ENCODE data around the gene MEGF11. TPM values are rescaled to one million over a fixed set of nuclear protein-coding genes. Genes with fewer than 3 reads are reported as not detected.
"Not testable (repeated sequence)": the region's sequence is repeated elsewhere in the genome, so short reads cannot be mapped to it uniquely, and the experiment has no call there.

Gene MEGF11
- total RNA-seq, 4 donors from 2014 or later = 2.4 to 8.5 (median 4.3) TPM

DNA sequence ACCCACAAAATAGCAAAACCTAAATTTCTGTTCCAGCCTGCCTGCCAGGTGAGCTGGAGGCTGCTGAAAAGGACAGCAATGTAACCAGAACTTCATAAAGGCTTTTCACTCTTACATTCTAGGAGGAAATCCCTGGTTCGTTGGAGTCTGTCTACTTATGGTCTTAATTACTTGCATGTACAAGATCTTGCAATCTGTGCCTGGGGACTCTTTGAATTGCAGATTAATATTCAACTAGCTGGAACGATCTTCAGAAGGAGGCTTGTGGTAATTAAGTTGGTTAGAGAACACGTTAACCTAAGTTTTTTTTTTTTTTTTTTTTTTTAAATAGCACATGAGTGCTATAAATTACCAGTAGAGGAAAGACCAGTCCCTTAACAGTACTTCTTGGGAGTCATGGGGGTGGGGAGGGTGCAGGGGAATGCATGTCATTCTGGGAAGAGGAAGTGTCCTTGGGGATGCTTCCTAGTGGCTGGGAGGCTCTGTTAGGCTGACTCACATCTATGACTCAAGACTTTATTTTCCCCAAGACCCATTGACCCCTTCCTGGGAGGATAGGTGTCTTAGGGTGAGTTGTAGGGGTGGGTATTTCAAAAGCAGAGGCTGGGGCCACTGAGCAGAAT is 244.5 kb downstream of the MEGF11 start:
- Histone ChIP-seq H3K4me1 (no peaks in the 10 kb centered on the region), H3K36me3 (no peaks in the 10 kb centered on the region), H3K27me3 (peaks cover 25% of the 10 kb centered on the region), H3K4me3 (no peak overlapping the region), H3K27ac (no peak overlapping the region), H3K9me3 (no peaks in the 10 kb centered on the region)
- DNase-seq (ENCODE audit: low spot score in 2 of 2) = no peak
- TF ChIP-seq POLR2AphosphoS5 (IDR thresholded peaks at IDR 0.05) (no peak), CTCF (IDR thresholded peaks at IDR 0.05) (no peak), POLR2A (IDR thresholded peaks at IDR 0.05) (no peak), EP300 (IDR thresholded peaks at IDR 0.05) (no peak)
- WGBS = 19% methylated on average over 3 of the region's 3 CpGs

DNA sequence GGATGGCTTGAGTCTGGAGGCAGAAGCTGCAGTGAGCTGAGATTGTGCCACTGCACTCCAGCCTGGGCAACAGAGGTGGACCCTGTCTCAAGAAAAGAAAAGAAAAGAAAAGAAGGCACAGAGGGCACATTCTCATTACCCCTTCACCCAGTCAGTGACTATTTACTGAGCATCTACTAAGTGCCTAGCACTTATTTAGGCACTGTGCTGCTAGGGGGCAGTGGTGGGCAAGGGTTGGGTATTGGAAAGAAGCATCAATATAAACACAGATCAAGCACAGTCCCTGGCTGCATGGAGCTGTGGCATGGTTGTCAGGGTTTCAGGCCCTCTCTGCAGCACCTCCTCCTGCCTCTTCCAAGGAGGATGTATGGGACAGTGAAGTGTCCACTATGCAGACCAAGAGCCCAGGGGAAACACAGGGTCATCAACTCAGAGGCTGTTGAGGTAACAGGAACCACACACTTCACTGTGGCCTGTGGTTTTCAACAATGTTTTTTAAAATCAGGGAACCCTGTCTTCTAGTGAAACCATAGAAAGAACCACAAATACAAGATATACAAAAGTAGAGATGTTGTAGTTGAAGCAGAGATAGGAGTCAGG is 245.8 kb downstream of the MEGF11 start:
- TF ChIP-seq EP300 (IDR thresholded peaks at IDR 0.05) = no peak
- TF ChIP-seq POLR2AphosphoS5 (IDR thresholded peaks at IDR 0.05) = no peak
- no peak for TF ChIP-seq POLR2A (IDR thresholded peaks at IDR 0.05)
- no peak for TF ChIP-seq CTCF (IDR thresholded peaks at IDR 0.05)
- no peak for DNase-seq (ENCODE audit: low spot score in 2 of 2)
- Histone ChIP-seq H3K4me3 (no peak overlapping the region), H3K4me1 (no peaks in the 10 kb centered on the region), H3K27me3 (peaks cover 25% of the 10 kb centered on the region), H3K27ac (no peak overlapping the region), H3K36me3 (no peaks in the 10 kb centered on the region), H3K9me3 (no peaks in the 10 kb centered on the region)

GRCh38 chr15:66006986-66007385 is 246.6 kb downstream of the MEGF11 start:
- Histone ChIP-seq H3K4me1 (no peaks in the 10 kb centered on the region), H3K27me3 (peaks cover 25% of the 10 kb centered on the region), H3K36me3 (no peaks in the 10 kb centered on the region), H3K4me3 (no peak overlapping the region), H3K27ac (no peak overlapping the region), H3K9me3 (no peaks in the 10 kb centered on the region)
- 80% methylated on average over 7 of the region's 7 CpGs for WGBS
- DNase-seq (ENCODE audit: low spot score in 2 of 2) = no peak
- TF ChIP-seq EP300 (IDR thresholded peaks at IDR 0.05) (no peak), POLR2A (IDR thresholded peaks at IDR 0.05) (no peak), POLR2AphosphoS5 (IDR thresholded peaks at IDR 0.05) (no peak), CTCF (IDR thresholded peaks at IDR 0.05) (no peak)

- TF ChIP-seq CTCF (IDR thresholded peaks at IDR 0.05) (no peak), POLR2A (IDR thresholded peaks at IDR 0.05) (no peak), POLR2AphosphoS5 (IDR thresholded peaks at IDR 0.05) (no peak), EP300 (IDR thresholded peaks at IDR 0.05) (no peak)
- Histone ChIP-seq H3K27ac (no peak overlapping the region), H3K4me1 (no peaks in the 10 kb centered on the region), H3K27me3 (peaks cover 29% of the 10 kb centered on the region), H3K36me3 (no peaks in the 10 kb centered on the region), H3K4me3 (no peak overlapping the region), H3K9me3 (no peaks in the 10 kb centered on the region)
- no peak for DNase-seq (ENCODE audit: low spot score in 2 of 2)
- WGBS = 49% methylated on average over 6 of the region's 6 CpGs
Observed at GRCh38 chr15:66004618-66005262, 248.8 kb downstream of the MEGF11 start.

DNA sequence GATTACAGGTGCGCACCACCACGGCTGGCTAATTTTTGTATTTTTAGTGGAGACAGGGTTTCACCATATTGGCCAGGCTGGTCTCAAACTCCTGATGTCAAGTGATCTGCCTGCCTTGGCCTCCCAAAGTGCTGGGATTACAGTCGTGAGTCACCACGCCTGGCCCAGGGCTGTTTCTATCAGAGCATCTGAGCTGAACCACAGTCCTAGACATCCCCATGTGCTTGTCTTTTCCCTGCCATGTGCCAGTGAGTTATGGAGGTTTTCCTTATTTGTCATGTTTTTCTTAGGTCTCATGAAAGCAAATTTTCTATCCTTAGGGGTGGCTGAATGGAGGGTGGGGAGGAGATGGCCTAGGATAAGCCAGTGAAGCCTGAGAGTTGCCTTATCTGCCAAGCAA is 250.4 kb downstream of the MEGF11 start:
- H3K36me3 ChIP-seq; H3K9me3 ChIP-seq; H3K4me3 ChIP-seq; DNase-seq (ENCODE audit: low spot score in 2 of 2); H3K27ac ChIP-seq; H3K4me1 ChIP-seq: not testable (repeated sequence)
- H3K27me3 ChIP-seq = peaks cover 29% of the 10 kb centered on the region
- 85% methylated on average over 4 of the region's 4 CpGs for WGBS
